Neural cell (in vitro differentiated cells): Measurements from ENCODE around the gene SFR1. TPM values are rescaled to one million over a fixed set of nuclear protein-coding genes. Genes with fewer than 3 reads are reported as not detected.

Experiments
- H2AFZ ChIP-seq: fragments of 200-600, 300-800 bp; sonication (generic), shearing (Covaris generic); 2 replicates; pipeline ENCODE4 v1.6.0; 2014; ENCODE audit warnings: low read depth, mild to moderate bottlenecking, antibody characterized with exemption, low read length, moderate library complexity
- H3F3A ChIP-seq: fragments of 200-600 bp; shearing (Covaris generic); 2 replicates; pipeline ENCODE4 v1.6.1; 2016; ENCODE audit warnings: mild to moderate bottlenecking, moderate library complexity, mixed read lengths, antibody characterized with exemption, low read length; ENCODE audit not compliant: insufficient read depth, poor library complexity, severe bottlenecking
- H3K27ac ChIP-seq: fragments of 200-600, 300-800 bp; sonication (generic), shearing (Covaris generic); 2 replicates; pipeline ENCODE4 v1.5.1; 2014; ENCODE audit warnings: mild to moderate bottlenecking, low read length, moderate library complexity
- H3K27me3 ChIP-seq: fragments of 300-800, 200-600 bp; sonication (generic), shearing (Covaris generic); 2 replicates; pipeline ENCODE4 v1.6.0; 2014; ENCODE audit warnings: mild to moderate bottlenecking, low read depth, low read length, moderate library complexity; ENCODE audit not compliant: insufficient read depth
- H3K36me3 ChIP-seq: fragments of 300-800, 200-600 bp; sonication (generic), shearing (Covaris generic); 2 replicates; pipeline ENCODE4 v1.5.1; 2014; ENCODE audit warnings: mild to moderate bottlenecking, antibody characterized with exemption, low read length, moderate library complexity; ENCODE audit not compliant: insufficient read depth
- H3K4me2 ChIP-seq: fragments of 300-800, 200-600 bp; sonication (generic), shearing (Covaris generic); 2 replicates; pipeline ENCODE4 v1.6.0; 2014; ENCODE audit warnings: mild to moderate bottlenecking, low read length
- H3K4me3 ChIP-seq: fragments of 300-800, 200-600 bp; sonication (generic), shearing (Covaris generic); 2 replicates; pipeline ENCODE4 v1.5.1; 2014; ENCODE audit warnings: mild to moderate bottlenecking, low read length, moderate library complexity
- H3K79me2 ChIP-seq: fragments of 200-600 bp; shearing (Covaris generic); replicated peaks from 2 replicates; pipeline ENCODE4 v1.6.0; 2014; ENCODE audit warnings: mild to moderate bottlenecking, low read length, moderate library complexity; ENCODE audit not compliant: insufficient read depth
- H3K9ac ChIP-seq: fragments of 300-800, 200-600 bp; sonication (generic), shearing (Covaris generic); 2 replicates; pipeline ENCODE4 v1.6.1; 2016; ENCODE audit warnings: mild to moderate bottlenecking, low read length, mixed read lengths
- H3K9me2 ChIP-seq: fragments of 200-600 bp; shearing (Covaris generic); 2 replicates; pipeline ENCODE4 v1.6.1; 2016; ENCODE audit warnings: mild to moderate bottlenecking, low read length, mixed read lengths; ENCODE audit not compliant: insufficient read depth
- H3K9me3 ChIP-seq: fragments of 200-600, 300-800 bp; sonication (generic), shearing (Covaris generic); 2 replicates; pipeline ENCODE4 v1.6.1; 2016; ENCODE audit warnings: mild to moderate bottlenecking, mixed run types, low read length, moderate library complexity, mixed read lengths
- H4K20me1 ChIP-seq: fragments of 200-600 bp; shearing (Covaris generic); 2 replicates; pipeline ENCODE4 v1.6.1; 2016; ENCODE audit warnings: mild to moderate bottlenecking, mixed run types; ENCODE audit not compliant: insufficient read depth
- CTCF ChIP-seq: fragments of 450-650 bp; IDR thresholded peaks from 2 replicates; pipeline ENCODE4 v1.5.1; 2014; ENCODE audit warnings: antibody characterized with exemption, mild to moderate bottlenecking, moderate library complexity; ENCODE audit not compliant: poor library complexity, severe bottlenecking
- EP300 ChIP-seq: fragments of 450-650 bp; conservative IDR thresholded peaks from 2 replicates; pipeline ENCODE4 v1.6.1; 2014; ENCODE audit warnings: antibody characterized with exemption, mild to moderate bottlenecking, moderate library complexity; ENCODE audit not compliant: poor library complexity, severe bottlenecking
- EZH2 ChIP-seq: fragments of 200-600, 300-800 bp; shearing (Covaris generic), sonication (generic); IDR thresholded peaks from 2 replicates; pipeline ENCODE4 v1.6.1; 2014; ENCODE audit warnings: antibody characterized with exemption, low read length, borderline replicate concordance, mild to moderate bottlenecking; ENCODE audit not compliant: insufficient read depth, poor library complexity, severe bottlenecking
- MXI1 ChIP-seq: fragments of 450-650 bp; conservative IDR thresholded peaks from 2 replicates; pipeline ENCODE4 v1.6.1; 2014; ENCODE audit warnings: antibody characterized with exemption, mild to moderate bottlenecking; ENCODE audit not compliant: poor library complexity, severe bottlenecking
- POLR2AphosphoS5 ChIP-seq: IDR thresholded peaks from 2 replicates; pipeline ENCODE4 v1.6.1; 2012
- RAD21 ChIP-seq: fragments of 450-650 bp; conservative IDR thresholded peaks from 2 replicates; pipeline ENCODE4 v1.6.1; 2014; ENCODE audit warnings: antibody characterized with exemption, mild to moderate bottlenecking, moderate library complexity
- REST ChIP-seq: IDR thresholded peaks from 2 replicates; pipeline ENCODE4 v1.6.1; 2012; ENCODE audit warnings: borderline replicate concordance
- SMC3 ChIP-seq: fragments of 450-650 bp; conservative IDR thresholded peaks from 2 replicates; pipeline ENCODE4 v1.6.1; 2014; ENCODE audit warnings: antibody characterized with exemption, mild to moderate bottlenecking, moderate library complexity; ENCODE audit not compliant: poor library complexity
- TAF1 ChIP-seq: IDR thresholded peaks from 2 replicates; pipeline ENCODE4 v1.6.1; 2012; ENCODE audit warnings: low read depth
- polyA plus RNA-seq: library from polyadenylated mRNA; depleted of rRNA; stranded (reverse); fragments of >200 nt; gene quantifications from 2 replicates; pipeline ENCODE4 v1.2.3, GENCODE V29; 2014

SFR1 gene
- polyA plus RNA-seq, 1 donor from 2014 or later, result 5.0 TPM

- Histone ChIP-seq H3K9me2 (no peaks in the 10 kb centered on the region), H3K9ac (no peak within 1 kb of the TSS), H3K27me3 (no peaks in the 10 kb centered on the region), H3K4me2 (no peak within 1 kb of the TSS), H3K9me3 (no peaks in the 10 kb centered on the region), H4K20me1 (no peaks in the 10 kb centered on the region), H3K27ac (no peak within 1 kb of the TSS), H2AFZ (no peak within 1 kb of the TSS), H3F3A (no peaks in the 10 kb centered on the region), H3K4me3 (no peak within 1 kb of the TSS), H3K36me3 (no peaks in the 10 kb centered on the region), H3K79me2 (no peaks in the 10 kb centered on the region)
- TF ChIP-seq MXI1, result no peak
- no peak for TF ChIP-seq EP300
- TF ChIP-seq SMC3, result no peak
- no peak for TF ChIP-seq RAD21
- TF ChIP-seq POLR2AphosphoS5, result no peak
- no peak for TF ChIP-seq TAF1
- TF ChIP-seq EZH2, result no peak
- TF ChIP-seq CTCF, result no peak
- TF ChIP-seq REST, result no peak
These were observed 36.1 kb upstream of the SFR1 start, which contains the start of gene COL17A1 for GRCh38 chr10:104085801-104086400. Gene COL17A1, minus strand, starts transcription at chr10:104085880. Its CDS starts 5,207 bp downstream, at chr10:104080673.

- H3K27ac ChIP-seq, result no peak overlapping the region
- no peaks in the 10 kb centered on the region for H3K79me2 ChIP-seq
- H3K36me3 ChIP-seq, result no peaks in the 10 kb centered on the region
- no peaks in the 10 kb centered on the region for H4K20me1 ChIP-seq
- H3K4me3 ChIP-seq, result no peak overlapping the region
- H3F3A ChIP-seq, result no peaks in the 10 kb centered on the region
- no peak overlapping the region for H2AFZ ChIP-seq
- H3K27me3 ChIP-seq, result no peaks in the 10 kb centered on the region
- H3K9me2 ChIP-seq, result no peaks in the 10 kb centered on the region
- no peak overlapping the region for H3K4me2 ChIP-seq
- TF ChIP-seq RAD21, result no peak
- TF ChIP-seq CTCF, result no peak
- no peak for TF ChIP-seq POLR2AphosphoS5
- TF ChIP-seq SMC3, result no peak
- TF ChIP-seq EP300, result no peak
- no peak for TF ChIP-seq EZH2
- no peak for TF ChIP-seq MXI1
- TF ChIP-seq TAF1, result no peak
- TF ChIP-seq REST, result no peak
- no peaks in the 10 kb centered on the region for H3K9me3 ChIP-seq
- no peak overlapping the region for H3K9ac ChIP-seq
These were observed 33.7 kb upstream of the SFR1 start for GRCh38 chr10:104088239-104088638.
